Suppressor macrophage treated with lipopolysaccharide for 4 hours (primary cell): Measurements from ENCODE around the gene LRRC31.

Source experiments
- DNase-seq: peaks from one replicate; pipeline ENCODE4 v3.0.0-alpha.2; 2020

Gene LRRC31

GRCh38 chr3:169812332-169813235, 57.2 kb downstream of the LRRC31 start, which contains the start of the genes LRRC34 and LRRIQ4:
Gene LRRC34 (minus strand): TSS chr3:169812904. CDS start chr3:169812548, 356 bp downstream.
Gene LRRIQ4 (plus strand): TSS chr3:169812870. CDS start chr3:169821922, 9,052 bp downstream.
- peak; percentile 69 for DNase-seq

GRCh38 chr3:169811631-169812331, 58.0 kb downstream of the LRRC31 start:
- peak; percentile 24 for DNase-seq

- DNase-seq: no peak
Observed at GRCh38 chr3:169809230-169809795, 60.4 kb downstream of the LRRC31 start.

- DNase-seq: no peak
Observed at GRCh38 chr3:169804681-169805080, 65.1 kb downstream of the LRRC31 start.

- DNase-seq: no peak
Observed at GRCh38 chr3:169792359-169792758, 77.4 kb downstream of the LRRC31 start.

- no peak for DNase-seq
Observed at GRCh38 chr3:169790687-169791429, 78.9 kb downstream of the LRRC31 start.

GRCh38 chr3:169790219-169790618, 79.5 kb downstream of the LRRC31 start:
- DNase-seq: no peak
